ENCODE data around the gene ITPR3. TPM values are rescaled to one million over a fixed set of nuclear protein-coding genes. Genes with fewer than 3 reads are reported as not detected.

ITPR3 gene
- total and polyA plus RNA-seq, 7 donors = 7.7 to 75.3 (median 10.2) TPM

- no peak for DNase-seq
- 68 to 87% methylated on average over 2 of the region's 2 CpGs for WGBS, 2 donors
- peaks cover 0 to 40% (median 33%) of the 10 kb centered on the region in 4 donors for H3K4me1 ChIP-seq
Observed at GRCh38 chr6:33713786-33714185, 92.7 kb downstream of the ITPR3 start.

GRCh38 chr6:33714385-33715040 is 93.4 kb downstream of the ITPR3 start:
- Histone ChIP-seq H3K4me3 (no peak overlapping the region), H3K27me3 (no peaks in the 10 kb centered on the region), H3K36me3 (no peaks in the 10 kb centered on the region), H3K27ac (no peak overlapping the region), H3K9me3 (no peaks in the 10 kb centered on the region), H3K4me1 (peaks cover 0 to 44% (median 33%) of the 10 kb centered on the region in 4 donors)
- DNase-seq = no peak
- TF ChIP-seq CTCF (IDR thresholded peaks at IDR 0.05) (no peak), POLR2AphosphoS5 (IDR thresholded peaks at IDR 0.05) (no peak), EP300 (IDR thresholded peaks at IDR 0.05) (no peak), POLR2A (IDR thresholded peaks at IDR 0.05) (no peak)
- WGBS, 2 donors = 66 to 87% methylated on average over 7 of the region's 7 CpGs
- intact Hi-C loops (cut with DNase I) = loop anchor here (5.0 kb wide), 1 partner anchor 512 kb away; the partner anchor contains the start of genes HSD17B8, RXRB and SLC39A7

More at GRCh38 chr6:33713786-33714185, 92.7 kb downstream of the ITPR3 start:
- intact Hi-C loops (cut with DNase I) = loop anchor here (5.0 kb wide), 1 partner anchor 511 kb away; the partner anchor contains the start of genes HSD17B8, RXRB and SLC39A7
- Histone ChIP-seq H3K27me3 (no peaks in the 10 kb centered on the region), H3K27ac (no peak overlapping the region), H3K36me3 (peaks cover 0 to 4% (median 0%) of the 10 kb centered on the region in 4 donors), H3K9me3 (no peaks in the 10 kb centered on the region), H3K4me3 (no peak overlapping the region)
- TF ChIP-seq POLR2AphosphoS5 (IDR thresholded peaks at IDR 0.05) (no peak), POLR2A (IDR thresholded peaks at IDR 0.05) (no peak), EP300 (IDR thresholded peaks at IDR 0.05) (no peak), CTCF (IDR thresholded peaks at IDR 0.05) (no peak)

GRCh38 chr6:33716379-33716778 is 95.3 kb downstream of the ITPR3 start:
- peaks cover 0 to 34% (median 21%) of the 10 kb centered on the region in 4 donors for H3K4me1 ChIP-seq
- 34 to 77% methylated on average over 7 of the region's 7 CpGs for WGBS, 2 donors
- H3K27ac ChIP-seq = no peak overlapping the region
- intact Hi-C loops (cut with DNase I) = no loop called here
- DNase-seq = no peak
- H3K27me3 ChIP-seq = no peaks in the 10 kb centered on the region
- H3K4me3 ChIP-seq = no peak overlapping the region
- TF ChIP-seq CTCF (IDR thresholded peaks at IDR 0.05) = no peak
- no peak for TF ChIP-seq EP300 (IDR thresholded peaks at IDR 0.05)
- TF ChIP-seq POLR2A (IDR thresholded peaks at IDR 0.05) = no peak
- TF ChIP-seq POLR2AphosphoS5 (IDR thresholded peaks at IDR 0.05) = no peak
- H3K36me3 ChIP-seq = no peaks in the 10 kb centered on the region
- H3K9me3 ChIP-seq = no peaks in the 10 kb centered on the region

- Histone ChIP-seq H3K27me3 (no peaks in the 10 kb centered on the region), H3K9me3 (no peaks in the 10 kb centered on the region), H3K4me1 (peaks cover 0 to 29% (median 19%) of the 10 kb centered on the region in 4 donors), H3K4me3 (no peak overlapping the region), H3K36me3 (no peaks in the 10 kb centered on the region), H3K27ac (peak overlapping the region in 3 of 4 donors; percentile 67 to 74 (median 73))
- TF ChIP-seq POLR2A (IDR thresholded peaks at IDR 0.05) (no peak), EP300 (IDR thresholded peaks at IDR 0.05) (no peak), POLR2AphosphoS5 (IDR thresholded peaks at IDR 0.05) (no peak), CTCF (IDR thresholded peaks at IDR 0.05) (no peak)
- intact Hi-C loops (cut with DNase I) = no loop called here
- WGBS, 2 donors = 80 to 85% methylated on average over 8 of the region's 8 CpGs
- no peak for DNase-seq
Observed at GRCh38 chr6:33716890-33717632, 95.9 kb downstream of the ITPR3 start.

Data from sigmoid colon (tissue), 7 donors.